ENCODE data around the gene DOK3.

DOK3 gene, protein sequence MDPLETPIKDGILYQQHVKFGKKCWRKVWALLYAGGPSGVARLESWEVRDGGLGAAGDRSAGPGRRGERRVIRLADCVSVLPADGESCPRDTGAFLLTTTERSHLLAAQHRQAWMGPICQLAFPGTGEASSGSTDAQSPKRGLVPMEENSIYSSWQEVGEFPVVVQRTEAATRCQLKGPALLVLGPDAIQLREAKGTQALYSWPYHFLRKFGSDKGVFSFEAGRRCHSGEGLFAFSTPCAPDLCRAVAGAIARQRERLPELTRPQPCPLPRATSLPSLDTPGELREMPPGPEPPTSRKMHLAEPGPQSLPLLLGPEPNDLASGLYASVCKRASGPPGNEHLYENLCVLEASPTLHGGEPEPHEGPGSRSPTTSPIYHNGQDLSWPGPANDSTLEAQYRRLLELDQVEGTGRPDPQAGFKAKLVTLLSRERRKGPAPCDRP

DNA sequence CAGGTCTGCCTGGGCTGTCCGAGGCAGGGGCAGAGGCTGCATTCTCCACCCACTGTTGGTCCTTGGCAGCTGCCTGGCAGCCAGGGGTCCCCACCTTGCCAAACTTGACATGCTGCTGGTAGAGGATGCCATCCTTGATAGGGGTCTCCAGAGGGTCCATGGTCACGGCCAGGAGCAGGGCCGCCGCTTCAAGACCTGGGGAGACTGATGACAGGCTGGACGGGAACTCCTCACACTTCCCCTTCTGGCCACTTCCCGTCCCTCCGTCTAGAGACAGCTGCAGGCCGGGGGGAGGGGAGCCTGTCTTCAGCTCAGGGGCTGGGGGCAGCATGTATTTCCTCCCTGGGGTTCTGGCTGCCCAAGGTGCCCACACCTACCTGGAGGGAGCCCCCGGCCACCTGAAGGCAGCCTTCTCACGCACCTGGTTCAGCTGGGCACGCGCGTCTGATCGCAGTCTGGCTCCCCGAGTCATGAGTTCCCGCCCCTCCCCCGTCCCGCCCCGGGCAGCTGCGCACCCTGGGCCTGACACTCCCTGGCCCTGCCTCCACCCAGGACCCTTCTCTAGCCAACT is at the start of gene DOK3:
TSS of gene DOK3 (minus strand) at position 446 of the 571 bp plus-strand sequence. CDS start at position 160, 286 bp downstream.
- peak; percentile 77 for DNase-seq

DNA sequence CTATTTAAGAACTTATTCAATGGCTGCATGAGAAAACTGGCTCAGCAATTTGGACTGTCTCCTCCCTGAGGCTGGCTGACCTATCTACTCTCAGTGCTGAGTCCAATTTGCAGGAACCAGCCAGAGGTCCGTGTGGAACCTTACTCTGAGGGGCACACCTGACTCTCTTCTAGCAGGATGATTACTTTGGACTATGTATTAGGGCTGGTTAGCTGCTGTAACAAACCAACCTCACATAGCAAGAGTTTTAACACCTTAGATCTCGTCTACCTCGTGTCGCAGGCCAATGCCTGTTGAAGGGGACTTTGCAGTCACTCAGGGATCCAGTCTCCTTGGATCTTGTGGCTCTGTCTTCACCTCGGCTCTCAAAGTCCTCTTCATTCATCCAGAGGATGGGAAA is 48.2 kb upstream of the DOK3 start:
- DNase-seq, result no peak

DNA sequence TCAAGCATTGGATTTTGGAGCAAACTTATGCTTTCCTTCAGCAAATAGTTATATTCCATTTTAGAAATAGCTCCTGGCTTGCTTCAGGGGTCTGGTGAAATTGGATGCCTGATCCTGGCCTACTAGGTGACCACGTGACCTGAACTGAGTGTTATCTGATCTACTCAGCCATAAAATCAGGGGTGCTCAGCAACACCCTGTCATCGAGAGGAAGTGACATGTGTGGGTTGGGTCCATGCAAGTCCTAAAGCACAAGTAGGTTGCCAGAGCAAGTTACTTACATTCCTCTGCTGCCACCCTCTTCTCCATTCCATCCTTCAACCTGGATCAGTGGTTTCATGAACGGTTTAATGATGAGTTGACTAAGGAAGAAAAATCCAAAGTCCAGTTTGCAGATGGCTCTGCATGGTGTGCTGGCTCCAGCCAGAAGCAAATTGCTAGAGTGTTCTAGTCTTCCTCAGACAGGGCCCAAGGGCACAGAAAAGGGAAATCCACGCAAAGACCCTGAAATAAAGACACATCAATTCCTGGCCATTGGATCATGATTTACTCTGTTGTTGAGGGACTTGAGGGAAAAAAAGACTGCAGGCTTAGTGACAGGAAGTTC is 47.5 kb upstream of the DOK3 start:
- DNase-seq, result peak; percentile 13

DNA sequence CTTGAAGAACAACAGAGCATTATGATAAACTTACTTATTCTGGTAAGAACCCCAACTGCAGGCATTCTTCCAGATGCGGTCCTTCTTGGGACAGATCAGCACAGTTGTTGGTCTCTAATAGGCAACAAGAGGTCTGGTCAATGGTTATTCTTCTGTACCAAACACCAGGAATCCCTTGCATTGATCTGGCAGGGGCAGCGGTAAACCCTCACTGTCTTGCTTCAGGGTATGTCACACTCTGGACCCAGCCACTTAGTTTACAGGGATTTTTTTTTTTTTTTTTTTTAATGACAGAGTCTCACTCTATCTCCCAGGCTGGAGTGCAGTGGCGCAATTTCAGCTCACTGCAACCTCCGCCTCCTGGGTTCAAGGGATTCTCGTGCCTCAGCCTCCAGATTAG is 46.0 kb upstream of the DOK3 start:
- DNase-seq, result no peak

DNA sequence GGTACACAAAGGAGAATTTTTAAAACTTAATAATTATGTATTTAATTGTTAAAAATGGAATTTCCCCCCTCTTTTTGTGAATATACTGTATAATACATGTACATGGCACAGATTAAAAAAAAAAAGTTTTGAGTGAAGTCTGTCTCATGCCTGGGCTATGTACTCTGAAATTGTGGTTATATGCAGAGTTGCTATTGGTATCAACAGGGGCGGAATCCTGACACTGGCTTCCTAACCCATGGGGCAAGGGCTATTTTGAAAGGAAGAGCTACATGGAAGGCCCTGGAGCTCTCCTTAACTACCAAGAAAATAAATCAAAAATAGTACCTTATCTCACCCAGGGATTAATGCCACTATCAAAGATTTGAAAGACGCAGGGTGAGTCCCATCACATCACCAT is 45.6 kb upstream of the DOK3 start:
- DNase-seq, result no peak

DNA sequence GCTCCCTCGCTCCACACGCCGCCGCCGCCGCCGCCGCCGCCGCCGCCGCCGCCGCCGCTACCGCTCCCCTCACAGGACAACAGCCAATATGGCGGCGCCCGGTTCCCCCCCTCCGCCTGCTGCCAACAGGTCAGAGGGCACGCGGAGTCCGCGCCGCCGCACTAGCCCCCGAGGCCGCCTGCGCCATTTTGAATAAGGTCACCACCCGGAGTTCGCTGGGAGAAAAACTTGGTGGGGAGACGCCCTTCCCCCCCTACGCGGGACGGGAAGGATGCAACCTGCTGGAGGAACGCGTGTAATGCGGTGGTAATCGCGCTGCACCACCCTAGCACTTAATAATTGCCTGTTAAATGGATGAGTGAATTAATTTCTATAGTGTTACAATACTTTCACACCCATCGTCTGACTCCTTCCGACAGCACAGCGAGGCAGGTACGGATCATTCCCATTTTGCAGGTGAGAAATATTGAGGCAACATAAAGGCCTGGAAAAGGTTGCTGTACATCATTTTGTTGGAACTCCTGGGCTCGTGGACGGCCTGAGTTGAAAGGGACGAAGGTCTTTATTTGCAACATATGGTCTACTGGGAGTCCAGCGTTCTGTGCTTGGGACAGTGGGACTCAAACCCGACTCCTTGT is 45.0 kb upstream of the DOK3 start, which contains the start of gene FAM193B:
TSS of gene FAM193B (minus strand) at position 90 of the 638 bp plus-strand sequence. CDS start 105 bp downstream, outside the sequence.
- peak; percentile 91 for DNase-seq

DNA sequence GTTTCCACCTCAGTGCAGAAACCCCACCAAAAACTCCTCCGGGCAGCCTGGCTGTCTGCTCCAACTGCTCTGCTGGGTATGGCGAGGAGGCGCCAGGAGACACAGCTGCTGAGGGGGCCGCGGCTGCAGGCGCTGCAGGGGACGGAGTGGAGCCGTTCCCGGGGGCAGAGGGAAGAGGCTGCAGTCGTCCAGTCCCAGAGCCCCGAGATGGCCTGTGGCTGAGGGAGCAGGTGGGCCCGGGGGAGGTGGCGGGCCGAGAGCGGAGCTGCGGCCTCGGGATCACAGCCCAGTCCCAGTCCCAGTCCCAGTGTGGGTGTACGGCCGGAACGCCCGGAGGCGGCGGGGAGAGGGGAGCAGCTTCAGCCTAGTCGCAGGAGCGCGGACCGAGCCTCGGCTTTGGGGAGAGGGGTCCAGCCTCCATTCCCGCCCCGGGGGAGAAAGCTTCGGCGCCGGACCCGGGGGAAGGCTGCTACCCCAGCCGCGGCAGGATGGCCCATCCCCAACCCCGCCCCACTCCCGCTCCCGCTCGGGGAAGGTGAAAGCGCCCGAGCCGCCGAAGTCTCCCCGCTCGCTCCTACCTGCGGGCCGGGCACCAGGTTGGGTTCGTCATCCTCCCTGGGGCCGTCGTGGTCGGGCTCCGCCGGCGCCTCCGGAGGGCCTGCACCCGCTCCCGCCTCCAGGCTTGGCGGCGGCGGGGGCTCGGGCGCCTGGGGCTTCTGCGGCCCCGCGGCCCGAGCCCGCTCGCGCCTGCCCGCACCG is 44.2 kb upstream of the DOK3 start:
- DNase-seq, result peak; percentile 15

DNA sequence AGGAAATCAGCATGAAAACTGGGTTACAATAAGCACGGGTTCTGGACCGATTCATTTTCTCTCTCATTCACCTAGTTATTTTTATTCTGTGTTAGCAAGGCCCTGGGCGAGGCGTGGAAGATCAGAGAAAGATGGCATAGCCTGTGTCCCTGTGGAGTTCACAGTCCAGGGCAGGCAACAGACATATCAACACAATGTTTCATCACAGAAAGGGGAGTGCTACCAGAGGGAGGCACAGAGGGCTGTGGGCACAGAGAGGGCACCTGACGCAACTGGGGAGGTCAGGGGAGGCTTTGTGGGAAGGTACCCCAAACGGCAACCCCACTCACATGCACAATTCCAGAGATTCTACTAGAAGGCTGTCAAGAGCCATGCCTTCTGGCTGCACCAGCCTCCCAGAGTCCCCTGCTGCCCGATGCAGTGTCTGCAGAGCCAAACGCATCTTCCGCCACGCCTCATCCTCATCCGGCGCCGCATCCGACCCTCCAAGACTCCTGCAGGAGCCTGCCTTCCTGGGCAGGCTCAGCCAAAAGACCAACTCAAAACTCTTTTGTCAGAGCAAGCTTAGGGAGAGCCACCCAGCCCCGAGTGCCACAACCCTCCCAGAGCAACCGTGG is 43.3 kb upstream of the DOK3 start:
- DNase-seq, result no peak

DNA sequence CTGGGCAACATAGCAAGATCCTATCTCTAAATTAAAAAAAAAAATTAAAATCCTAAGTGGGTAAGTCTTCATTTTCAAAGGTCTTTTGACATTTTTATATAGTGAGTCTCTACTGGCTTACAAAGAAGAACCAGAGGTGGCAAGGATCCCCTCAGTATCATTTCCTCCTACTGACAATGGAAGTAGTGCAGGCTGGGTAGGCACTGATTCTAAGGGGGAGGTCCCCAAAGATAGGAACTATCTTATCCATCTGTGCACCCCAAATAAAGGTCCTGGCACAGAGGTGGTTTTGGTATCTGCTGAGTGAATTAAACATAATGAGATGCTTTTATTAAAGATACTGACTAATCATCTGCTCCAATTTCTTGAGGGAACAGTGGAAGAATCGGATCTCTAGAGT is 40.5 kb upstream of the DOK3 start:
- DNase-seq, result peak; percentile 23

DNA sequence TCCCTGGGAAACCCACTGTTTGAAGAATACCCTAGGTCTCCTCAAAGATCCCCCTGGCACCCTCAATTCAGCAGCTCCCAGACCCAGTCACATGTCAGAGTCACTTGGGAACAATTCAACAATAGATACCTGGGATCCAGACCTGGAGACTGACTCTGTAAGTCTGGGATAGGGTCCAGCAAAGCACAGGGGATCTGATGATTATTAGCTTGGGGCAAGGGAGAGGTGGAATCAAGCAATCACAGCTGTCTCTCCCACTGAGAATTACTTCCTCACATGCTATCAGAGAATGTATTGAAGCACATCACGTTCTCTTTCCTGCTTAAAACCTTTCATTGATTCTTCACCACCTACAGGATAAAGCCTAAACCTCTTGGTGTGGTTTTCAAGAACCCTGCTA is 38.9 kb upstream of the DOK3 start:
- no peak for DNase-seq

DNA sequence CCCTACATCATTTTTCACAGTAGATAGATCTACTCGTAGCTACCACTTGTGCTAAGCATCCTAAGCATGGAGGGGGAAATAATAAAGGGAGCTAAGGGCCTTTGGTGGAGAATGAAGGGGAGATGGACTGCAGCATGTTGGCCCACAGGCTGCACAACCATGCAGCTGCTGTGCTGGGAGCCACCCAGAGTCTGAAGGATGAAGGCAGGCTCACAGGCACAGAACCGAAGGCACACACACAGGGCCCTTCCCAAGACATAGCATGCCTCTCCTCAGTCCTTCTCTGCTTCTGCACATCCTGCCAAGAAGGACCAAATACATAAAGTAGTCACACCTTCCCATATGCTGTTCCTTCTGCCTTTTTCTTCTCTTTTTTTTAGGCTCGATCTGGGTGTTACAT is 38.1 kb upstream of the DOK3 start:
- no peak for DNase-seq

DNA sequence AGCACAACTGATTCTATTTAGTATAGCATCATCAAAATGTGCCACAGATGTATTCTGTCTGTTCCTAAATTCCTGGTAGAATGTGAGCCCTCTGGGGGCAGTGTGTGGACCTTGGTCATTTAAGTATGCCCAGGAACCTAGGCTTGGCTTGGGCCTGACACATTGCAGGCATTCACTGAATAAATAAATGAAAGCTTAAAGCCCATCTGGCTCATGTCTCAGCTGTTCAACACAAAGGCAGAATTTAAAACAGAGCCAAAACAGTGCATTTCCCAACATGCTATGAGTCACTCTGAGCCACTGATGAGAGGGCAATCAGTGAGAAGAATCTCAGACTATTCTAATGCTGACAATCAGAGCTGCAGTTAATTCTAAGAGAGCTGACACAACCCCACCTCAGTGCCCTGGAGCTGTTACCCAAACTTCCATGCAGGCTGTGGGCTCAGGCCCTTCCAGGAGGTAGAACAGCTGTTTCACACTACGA is 36.7 kb upstream of the DOK3 start:
- DNase-seq, result peak; percentile 82

DNA sequence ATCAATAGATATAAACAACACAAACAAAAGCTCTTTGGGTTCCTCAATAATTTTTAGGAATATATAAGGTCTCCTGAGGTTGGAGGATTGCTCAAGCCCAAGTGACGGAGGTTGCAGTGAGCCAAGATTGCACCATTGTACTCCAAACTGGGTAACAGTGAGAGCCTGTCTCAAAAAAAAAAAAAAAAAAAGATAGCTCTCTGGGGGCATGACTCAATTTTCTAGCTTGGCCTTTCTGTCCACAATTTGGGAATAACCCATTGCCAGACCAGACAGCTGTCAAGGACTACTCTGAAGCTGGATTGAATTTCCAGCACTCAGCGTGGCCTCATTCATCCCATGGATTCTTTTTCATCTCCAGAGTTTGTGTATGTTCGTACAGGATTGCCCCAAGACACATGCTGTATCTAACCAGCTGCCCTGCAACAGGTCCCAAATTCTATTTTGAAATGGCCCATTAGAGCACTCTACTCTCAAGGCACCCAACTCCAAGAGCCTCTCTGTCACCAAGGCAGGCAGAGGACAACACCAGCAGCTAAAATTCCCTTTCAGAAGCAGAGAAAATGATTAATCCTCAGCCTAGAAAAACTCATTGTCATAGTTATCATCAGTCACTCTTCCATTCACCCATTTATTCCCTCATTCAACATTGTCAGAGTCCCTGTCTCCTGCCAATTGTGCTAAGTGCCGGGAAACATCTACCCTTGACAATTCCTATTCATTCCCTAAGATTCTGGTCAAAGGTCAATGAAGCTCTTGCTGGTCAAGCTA is 36.0 kb upstream of the DOK3 start:
- DNase-seq, result peak; percentile 89

DNA sequence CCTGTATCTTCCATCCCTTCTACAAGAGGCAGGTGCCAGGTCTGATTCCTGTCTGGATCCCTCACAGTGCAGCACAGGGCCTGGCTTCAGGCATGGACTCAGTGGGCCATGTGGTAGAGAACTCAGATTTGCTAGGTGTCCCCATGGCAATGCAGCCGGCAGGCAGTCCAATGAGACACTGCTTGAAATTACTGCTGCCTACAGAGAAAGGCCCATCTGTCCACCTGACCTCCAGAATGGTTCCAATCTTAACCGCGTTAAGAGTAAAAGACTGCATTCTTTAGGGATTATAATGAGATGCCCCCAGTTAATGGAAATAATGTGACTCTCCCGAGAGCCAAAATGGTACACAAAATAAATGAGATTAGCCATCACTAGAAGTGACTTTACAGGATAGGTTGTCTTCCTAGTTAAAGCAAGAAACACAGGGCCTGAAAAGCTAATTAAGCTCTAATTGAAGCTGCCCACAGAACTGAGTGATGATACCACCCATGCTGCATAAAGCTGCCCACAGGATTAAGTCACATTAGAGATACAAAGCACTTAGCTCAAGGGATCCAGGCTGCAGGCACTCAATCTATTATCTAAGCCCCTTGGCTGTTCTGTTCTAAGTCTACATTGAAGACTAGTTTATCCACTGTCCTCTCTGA is 33.3 kb upstream of the DOK3 start:
- DNase-seq, result no peak

DNA sequence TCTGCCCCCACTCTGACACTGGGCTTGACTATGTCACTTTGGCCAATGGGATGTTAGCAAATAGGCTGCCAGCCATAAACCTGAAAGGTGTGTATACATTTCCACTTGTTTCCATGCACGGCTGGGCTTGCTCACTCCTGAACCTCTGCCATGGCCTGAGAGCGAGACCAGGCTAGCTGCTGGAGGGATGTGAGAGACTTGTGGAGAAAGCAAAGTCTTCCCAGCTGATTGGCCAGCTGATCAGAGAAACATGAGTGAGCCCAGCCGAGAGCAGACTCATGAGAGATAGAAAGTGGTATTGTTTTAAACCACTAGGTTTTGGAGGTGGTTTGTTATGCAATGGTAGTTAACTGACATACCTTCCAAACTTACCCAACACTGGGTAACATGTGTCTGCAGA is 30.8 kb upstream of the DOK3 start:
- DNase-seq, result no peak

DNA sequence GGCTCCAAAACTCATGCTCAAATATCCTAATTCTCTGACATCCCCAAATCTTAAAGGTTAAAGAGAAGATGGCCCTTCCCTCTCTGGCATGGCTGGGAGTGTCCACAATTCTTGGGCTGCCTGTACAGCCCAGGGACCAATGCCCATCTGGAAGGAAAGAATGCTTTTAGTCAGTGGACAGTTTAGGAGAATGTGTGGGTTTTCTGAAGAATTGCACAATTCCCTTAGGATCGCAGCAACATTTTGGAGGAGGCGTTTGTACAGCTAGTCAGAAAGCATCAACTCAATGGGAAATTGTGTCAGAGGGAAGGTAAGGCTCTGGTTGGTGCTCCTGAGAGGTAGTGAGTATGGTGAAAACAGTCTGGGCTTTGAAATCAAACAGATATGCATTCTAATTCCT is 29.8 kb upstream of the DOK3 start:
- no peak for DNase-seq

DNA sequence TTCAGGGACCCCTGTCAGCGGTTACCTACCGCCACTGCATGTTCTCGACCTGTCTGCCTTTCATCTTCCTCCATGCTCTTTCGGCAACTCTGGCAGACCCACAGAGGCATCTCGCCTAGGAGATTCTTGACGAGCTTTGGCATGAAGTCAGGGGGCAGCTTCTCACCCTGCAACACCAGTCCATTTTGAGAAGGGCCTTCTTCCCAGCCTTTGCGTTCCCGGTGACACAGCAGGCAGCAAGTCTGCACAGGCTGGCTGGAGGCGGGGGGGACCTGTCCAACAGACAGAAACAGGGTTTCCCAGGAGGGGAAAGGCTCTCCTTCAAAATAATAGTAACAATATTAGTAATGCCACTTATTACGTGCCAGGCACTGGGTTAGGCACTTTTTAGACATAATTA is 29.2 kb upstream of the DOK3 start:
- DNase-seq, result no peak

DNA sequence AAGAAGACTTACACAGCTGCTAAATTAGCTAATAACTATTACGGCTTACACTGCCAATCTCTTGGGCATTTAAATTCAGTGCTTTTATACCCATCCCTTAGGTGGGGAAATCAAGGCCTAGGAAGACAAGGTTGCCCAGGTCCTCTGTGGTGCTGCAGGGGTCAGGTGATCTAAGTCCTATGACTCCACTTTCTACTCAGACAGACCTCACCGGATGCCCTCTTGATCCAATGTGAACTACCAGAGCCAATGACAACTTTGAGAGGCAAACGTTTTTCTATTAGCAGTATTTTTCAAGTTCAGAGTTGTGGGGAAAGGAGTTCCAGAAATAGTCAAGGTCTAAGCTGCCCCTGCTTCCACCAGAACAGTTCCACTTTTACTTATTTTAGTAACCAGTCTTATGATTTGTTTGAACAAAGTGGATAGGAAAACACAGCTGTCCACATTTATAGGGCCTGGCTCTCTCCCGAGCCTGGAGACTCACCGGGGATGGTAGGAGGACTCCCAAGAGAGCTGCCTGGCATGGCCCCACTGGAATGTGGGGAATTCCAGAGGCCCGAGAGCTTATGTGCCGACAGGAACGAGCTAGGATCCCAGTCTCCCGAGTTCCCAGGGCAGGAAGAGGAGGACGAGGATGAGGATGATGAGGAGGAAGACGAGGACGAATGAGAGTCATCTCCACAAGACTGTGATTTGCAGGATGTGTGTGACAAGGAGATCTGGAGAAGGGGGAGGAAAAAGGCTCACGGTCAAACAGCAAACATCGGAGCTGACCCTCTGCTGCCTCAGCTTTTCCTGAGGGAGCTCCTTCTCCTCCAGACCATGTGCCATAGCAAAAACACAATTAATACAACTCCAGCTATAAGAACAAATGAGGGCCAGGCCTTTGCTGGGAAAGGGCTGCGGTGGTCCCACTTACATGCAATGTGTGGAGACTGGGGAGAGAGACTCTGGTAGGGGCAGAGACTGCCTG is 28.0 kb upstream of the DOK3 start:
- no peak for DNase-seq

DNA sequence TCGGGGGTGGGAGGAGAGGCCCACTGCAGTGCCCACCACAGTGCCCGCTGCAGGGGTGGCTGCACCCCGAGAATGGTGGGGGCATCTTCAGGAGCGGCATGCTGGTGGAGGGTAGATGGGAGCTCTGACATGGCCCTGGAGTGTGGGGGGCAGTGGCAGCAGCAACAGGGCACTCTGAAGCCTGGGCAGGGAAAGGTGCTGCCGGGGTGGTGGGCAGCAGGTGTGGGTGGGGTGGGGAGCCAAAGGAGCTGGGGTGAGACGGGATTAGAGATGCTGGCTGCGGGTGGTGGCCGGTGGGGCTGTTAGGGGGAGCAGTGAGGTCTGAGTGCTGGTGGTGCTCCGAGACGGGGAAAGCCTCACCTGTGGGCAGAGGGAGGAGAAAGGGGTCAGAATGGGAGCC is 26.8 kb upstream of the DOK3 start:
- DNase-seq, result no peak

DNA sequence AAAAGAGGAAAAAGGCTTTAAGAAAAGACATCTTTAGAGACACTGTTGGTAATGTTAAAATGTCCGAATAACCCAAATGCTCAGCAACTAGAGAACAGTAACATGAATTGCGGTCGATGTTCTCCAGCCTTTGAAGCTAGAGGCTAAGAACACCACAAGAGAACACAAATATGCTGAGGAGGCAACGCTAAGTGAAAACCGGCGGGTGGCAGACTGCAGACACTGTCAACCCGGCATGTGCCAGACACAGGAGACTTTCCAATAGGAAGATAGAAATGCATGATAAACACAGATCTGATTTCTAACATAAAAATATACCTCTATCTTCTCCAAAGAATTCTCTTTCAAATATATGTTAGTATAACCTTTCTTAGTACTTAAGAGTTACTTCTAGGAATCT is 25.5 kb upstream of the DOK3 start:
- no peak for DNase-seq

Data from inflammatory macrophage treated with lipopolysaccharide for 4 hours (primary cell).